ENCODE measurements around the gene CFAP70. TPM values are rescaled to one million over a fixed set of nuclear protein-coding genes. Genes with fewer than 3 reads are reported as not detected.

Gene CFAP70
- total RNA-seq, 1 experiment from 2014 or later: 0.31 TPM

DNA sequence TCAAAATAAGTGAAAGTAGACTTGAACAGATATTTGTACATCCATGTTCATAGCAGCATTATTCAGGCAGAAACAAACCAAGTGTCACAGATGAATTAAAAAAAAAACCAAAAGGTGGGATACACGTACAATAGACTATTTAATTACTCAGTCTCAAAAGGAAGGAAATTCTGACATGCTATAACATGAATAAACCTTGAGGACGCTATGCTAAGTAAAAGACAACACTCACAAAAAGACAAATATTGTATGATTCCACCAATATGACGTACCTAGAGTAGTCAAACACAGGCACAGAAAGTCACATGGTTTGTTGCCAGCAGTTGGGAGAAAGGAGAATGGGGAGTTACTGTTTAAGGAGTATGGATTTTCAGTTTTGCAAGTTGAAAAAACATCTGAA is 18.0 kb upstream of the CFAP70 start (continued):
- TF ChIP-seq, protein P1, sequence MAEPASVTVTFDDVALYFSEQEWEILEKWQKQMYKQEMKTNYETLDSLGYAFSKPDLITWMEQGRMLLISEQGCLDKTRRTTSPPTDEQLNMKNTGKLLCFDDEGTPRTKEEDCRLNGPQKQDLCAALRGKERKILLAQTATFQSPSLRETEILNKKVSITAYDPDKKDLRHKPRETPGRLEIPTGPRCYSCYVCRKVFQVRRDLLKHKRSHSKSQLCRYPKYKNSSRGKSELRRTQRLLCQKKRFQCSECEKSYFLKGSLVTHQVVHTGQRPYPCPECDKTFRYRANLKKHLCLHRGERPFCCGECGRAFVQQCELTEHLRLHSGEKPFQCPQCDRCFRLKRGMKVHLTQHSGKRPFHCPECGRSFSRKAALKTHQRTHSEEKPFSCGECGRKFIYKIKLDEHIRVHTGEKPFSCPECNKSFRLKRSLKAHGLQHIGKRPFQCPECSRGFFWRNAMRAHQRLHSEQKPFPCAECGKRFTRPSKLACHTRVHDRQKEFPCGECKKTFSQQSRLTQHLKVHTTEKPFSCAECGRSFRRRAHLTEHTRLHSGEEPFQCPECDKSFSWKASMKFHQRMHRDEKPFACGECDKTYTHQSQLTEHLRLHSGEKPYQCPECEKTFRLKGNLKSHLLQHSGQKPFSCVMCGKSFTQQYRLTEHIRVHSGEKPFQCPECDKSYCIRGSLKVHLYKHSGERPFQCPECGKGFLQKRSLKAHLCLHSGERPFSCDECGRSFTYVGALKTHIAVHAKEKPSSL (CRISPR knock-in tag; conservative IDR thresholded peaks at IDR 0.05): no peak
- no peak for TF ChIP-seq OVOL2 (CRISPR knock-in tag; IDR thresholded peaks at IDR 0.05; ENCODE audit: borderline replicate concordance)
- TF ChIP-seq ZNF138 (CRISPR knock-in tag; conservative IDR thresholded peaks at IDR 0.05): no peak
- TF ChIP-seq, protein P2, sequence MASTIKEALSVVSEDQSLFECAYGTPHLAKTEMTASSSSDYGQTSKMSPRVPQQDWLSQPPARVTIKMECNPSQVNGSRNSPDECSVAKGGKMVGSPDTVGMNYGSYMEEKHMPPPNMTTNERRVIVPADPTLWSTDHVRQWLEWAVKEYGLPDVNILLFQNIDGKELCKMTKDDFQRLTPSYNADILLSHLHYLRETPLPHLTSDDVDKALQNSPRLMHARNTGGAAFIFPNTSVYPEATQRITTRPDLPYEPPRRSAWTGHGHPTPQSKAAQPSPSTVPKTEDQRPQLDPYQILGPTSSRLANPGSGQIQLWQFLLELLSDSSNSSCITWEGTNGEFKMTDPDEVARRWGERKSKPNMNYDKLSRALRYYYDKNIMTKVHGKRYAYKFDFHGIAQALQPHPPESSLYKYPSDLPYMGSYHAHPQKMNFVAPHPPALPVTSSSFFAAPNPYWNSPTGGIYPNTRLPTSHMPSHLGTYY (CRISPR knock-in tag; IDR thresholded peaks at IDR 0.05): no peak
- TF ChIP-seq, protein P3, sequence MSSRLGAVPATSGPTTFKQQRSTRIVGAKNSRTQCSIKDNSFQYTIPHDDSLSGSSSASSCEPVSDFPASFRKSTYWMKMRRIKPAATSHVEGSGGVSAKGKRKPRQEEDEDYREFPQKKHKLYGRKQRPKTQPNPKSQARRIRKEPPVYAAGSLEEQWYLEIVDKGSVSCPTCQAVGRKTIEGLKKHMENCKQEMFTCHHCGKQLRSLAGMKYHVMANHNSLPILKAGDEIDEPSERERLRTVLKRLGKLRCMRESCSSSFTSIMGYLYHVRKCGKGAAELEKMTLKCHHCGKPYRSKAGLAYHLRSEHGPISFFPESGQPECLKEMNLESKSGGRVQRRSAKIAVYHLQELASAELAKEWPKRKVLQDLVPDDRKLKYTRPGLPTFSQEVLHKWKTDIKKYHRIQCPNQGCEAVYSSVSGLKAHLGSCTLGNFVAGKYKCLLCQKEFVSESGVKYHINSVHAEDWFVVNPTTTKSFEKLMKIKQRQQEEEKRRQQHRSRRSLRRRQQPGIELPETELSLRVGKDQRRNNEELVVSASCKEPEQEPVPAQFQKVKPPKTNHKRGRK (CRISPR knock-in tag; IDR thresholded peaks at IDR 0.05; ENCODE audit: borderline replicate concordance): no peak
- no peak for TF ChIP-seq ETV6 (CRISPR knock-in tag; IDR thresholded peaks at IDR 0.05)

DNA sequence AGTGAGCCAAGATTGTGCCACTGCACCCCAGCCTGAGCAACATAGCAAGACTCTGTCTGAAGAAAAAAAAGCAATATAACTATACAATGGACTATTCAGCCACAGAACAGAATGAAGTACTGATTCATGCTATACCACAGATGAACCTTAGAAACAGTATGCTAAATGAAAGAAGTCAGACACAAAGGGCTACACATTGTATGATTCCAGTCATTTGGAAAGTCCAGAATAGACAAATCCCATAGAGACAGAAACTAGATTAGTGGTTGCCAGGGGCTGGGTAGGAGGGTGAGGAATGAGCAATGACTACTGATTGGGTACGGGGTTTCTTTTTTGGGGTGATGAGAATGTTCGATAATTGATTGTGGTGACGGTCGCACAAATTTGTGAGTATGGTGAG is 9.6 kb upstream of the CFAP70 start:
- Mint-ChIP-seq H3K4me3 (no peak overlapping the region), H3K27ac (no peak overlapping the region), H3K9me3 (peaks cover 4% of the 10 kb centered on the region; the same call in 1 of the 2 replicates), H3K36me3 (peaks cover 8% of the 10 kb centered on the region), H3K4me1 (no peaks in the 10 kb centered on the region), H3K27me3 (ENCODE audit: low read depth) (no peaks in the 10 kb centered on the region)
- TF ChIP-seq JAZF1 (CRISPR knock-in tag; IDR thresholded peaks at IDR 0.05): no peak
- DNase-seq (ENCODE audit: low spot score) (no peak), ATAC-seq (no peak)
- CTCF ChIA-PET: no interaction called here
- POLR2A ChIA-PET: no interaction called here

DNA sequence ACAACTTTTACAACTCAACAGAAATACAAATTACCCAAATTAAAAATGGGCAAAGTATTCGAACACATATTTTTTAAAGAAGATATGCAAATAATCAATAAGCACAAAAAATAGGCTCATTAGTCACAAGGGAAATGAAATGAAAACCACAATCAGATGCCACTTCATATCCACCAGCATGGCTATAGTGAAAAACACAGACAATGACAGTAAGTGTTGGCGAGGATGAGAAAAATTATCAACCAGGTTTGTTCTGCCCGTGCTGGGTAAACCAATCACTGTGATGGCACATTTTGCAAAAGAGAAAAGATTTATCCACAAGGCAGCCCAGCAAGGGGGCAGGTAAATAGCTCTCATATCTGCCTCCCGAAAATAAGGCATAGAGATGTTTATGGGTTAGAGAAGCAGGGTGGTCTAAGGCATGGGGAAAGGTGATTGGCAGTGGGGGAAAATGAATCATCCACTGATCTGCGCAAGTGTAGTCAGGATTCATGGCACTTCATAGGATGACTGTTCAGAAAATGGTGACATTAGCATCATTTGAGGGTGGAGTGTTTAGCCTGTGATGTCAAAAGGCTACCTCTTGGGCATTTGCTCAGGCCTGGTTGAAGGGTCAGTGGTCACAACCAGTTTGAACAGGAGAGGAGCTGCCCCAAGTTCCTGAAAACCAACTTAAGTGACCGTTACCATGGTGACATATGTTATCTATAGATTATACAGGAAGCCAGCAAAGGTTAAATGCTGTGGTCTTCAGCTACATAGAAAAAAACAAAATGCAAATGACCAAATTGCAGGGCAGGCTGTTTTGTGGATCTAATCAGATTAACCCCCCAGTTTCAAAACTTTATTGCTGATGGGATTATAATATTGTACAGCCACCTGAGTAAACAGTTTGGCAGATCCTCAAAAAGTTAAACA is 8.0 kb upstream of the CFAP70 start:
- no peak overlapping the region for H3K27ac Mint-ChIP-seq
- TF ChIP-seq, protein P4, sequence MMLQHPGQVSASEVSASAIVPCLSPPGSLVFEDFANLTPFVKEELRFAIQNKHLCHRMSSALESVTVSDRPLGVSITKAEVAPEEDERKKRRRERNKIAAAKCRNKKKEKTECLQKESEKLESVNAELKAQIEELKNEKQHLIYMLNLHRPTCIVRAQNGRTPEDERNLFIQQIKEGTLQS (CRISPR knock-in tag; conservative IDR thresholded peaks at IDR 0.05): no peak
- TF ChIP-seq, protein P5, sequence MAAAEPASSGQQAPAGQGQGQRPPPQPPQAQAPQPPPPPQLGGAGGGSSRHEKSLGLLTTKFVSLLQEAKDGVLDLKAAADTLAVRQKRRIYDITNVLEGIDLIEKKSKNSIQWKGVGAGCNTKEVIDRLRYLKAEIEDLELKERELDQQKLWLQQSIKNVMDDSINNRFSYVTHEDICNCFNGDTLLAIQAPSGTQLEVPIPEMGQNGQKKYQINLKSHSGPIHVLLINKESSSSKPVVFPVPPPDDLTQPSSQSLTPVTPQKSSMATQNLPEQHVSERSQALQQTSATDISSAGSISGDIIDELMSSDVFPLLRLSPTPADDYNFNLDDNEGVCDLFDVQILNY (CRISPR knock-in tag; IDR thresholded peaks at IDR 0.05): no peak
- TF ChIP-seq SMAD3 (CRISPR knock-in tag; IDR thresholded peaks at IDR 0.05; ENCODE audit: borderline replicate concordance) (no peak), MYBL2 (CRISPR knock-in tag; IDR thresholded peaks at IDR 0.05) (no peak), FOXJ3 (CRISPR knock-in tag; IDR thresholded peaks at IDR 0.05; ENCODE audit: borderline replicate concordance) (no peak), ZNF396 (CRISPR knock-in tag; IDR thresholded peaks at IDR 0.05; ENCODE audit: borderline replicate concordance) (no peak), ZNF219 (CRISPR knock-in tag; IDR thresholded peaks at IDR 0.05; ENCODE audit: borderline replicate concordance) (no peak), ZNF121 (CRISPR knock-in tag; IDR thresholded peaks at IDR 0.05) (no peak), TEAD4 (CRISPR knock-in tag; IDR thresholded peaks at IDR 0.05) (no peak)
- TF ChIP-seq, protein P6, sequence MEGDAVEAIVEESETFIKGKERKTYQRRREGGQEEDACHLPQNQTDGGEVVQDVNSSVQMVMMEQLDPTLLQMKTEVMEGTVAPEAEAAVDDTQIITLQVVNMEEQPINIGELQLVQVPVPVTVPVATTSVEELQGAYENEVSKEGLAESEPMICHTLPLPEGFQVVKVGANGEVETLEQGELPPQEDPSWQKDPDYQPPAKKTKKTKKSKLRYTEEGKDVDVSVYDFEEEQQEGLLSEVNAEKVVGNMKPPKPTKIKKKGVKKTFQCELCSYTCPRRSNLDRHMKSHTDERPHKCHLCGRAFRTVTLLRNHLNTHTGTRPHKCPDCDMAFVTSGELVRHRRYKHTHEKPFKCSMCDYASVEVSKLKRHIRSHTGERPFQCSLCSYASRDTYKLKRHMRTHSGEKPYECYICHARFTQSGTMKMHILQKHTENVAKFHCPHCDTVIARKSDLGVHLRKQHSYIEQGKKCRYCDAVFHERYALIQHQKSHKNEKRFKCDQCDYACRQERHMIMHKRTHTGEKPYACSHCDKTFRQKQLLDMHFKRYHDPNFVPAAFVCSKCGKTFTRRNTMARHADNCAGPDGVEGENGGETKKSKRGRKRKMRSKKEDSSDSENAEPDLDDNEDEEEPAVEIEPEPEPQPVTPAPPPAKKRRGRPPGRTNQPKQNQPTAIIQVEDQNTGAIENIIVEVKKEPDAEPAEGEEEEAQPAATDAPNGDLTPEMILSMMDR (IDR thresholded peaks at IDR 0.05): no peak
- TF ChIP-seq, protein P7, sequence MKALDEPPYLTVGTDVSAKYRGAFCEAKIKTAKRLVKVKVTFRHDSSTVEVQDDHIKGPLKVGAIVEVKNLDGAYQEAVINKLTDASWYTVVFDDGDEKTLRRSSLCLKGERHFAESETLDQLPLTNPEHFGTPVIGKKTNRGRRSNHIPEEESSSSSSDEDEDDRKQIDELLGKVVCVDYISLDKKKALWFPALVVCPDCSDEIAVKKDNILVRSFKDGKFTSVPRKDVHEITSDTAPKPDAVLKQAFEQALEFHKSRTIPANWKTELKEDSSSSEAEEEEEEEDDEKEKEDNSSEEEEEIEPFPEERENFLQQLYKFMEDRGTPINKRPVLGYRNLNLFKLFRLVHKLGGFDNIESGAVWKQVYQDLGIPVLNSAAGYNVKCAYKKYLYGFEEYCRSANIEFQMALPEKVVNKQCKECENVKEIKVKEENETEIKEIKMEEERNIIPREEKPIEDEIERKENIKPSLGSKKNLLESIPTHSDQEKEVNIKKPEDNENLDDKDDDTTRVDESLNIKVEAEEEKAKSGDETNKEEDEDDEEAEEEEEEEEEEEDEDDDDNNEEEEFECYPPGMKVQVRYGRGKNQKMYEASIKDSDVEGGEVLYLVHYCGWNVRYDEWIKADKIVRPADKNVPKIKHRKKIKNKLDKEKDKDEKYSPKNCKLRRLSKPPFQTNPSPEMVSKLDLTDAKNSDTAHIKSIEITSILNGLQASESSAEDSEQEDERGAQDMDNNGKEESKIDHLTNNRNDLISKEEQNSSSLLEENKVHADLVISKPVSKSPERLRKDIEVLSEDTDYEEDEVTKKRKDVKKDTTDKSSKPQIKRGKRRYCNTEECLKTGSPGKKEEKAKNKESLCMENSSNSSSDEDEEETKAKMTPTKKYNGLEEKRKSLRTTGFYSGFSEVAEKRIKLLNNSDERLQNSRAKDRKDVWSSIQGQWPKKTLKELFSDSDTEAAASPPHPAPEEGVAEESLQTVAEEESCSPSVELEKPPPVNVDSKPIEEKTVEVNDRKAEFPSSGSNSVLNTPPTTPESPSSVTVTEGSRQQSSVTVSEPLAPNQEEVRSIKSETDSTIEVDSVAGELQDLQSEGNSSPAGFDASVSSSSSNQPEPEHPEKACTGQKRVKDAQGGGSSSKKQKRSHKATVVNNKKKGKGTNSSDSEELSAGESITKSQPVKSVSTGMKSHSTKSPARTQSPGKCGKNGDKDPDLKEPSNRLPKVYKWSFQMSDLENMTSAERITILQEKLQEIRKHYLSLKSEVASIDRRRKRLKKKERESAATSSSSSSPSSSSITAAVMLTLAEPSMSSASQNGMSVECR (CRISPR knock-in tag; IDR thresholded peaks at IDR 0.05; ENCODE audit: borderline replicate concordance): no peak

More for the DNA sequence above, 8.0 kb upstream of the CFAP70 start:
- Mint-ChIP-seq H3K4me1 (no peaks in the 10 kb centered on the region), H3K4me3 (no peak overlapping the region), H3K36me3 (peaks cover 8% of the 10 kb centered on the region), H3K27me3 (ENCODE audit: low read depth) (no peaks in the 10 kb centered on the region), H3K9me3 (peaks cover 16% of the 10 kb centered on the region)
- CTCF ChIA-PET: no interaction called here
- POLR2A ChIA-PET: no interaction called here
- no peak for ATAC-seq
- DNase-seq (ENCODE audit: low spot score): no peak

All from WTC11 (cell line).